Neuronal stem cell (in vitro differentiated cells): Measurements from ENCODE around the gene SHROOM3.
"Not testable (repeated sequence)": the region's sequence is repeated elsewhere in the genome, so short reads cannot be mapped to it uniquely, and the experiment has no call there.

Experiments
- DNase-seq: peaks from one replicate; pipeline ENCODE4 v3.0.0-alpha.2; 2013; ENCODE audit warnings: low spot score
- H2AFZ ChIP-seq: one replicate; pipeline ENCODE4 v1.6.1; 2013; ENCODE audit warnings: mild to moderate bottlenecking, low read length, inconsistent platforms
- H2AK5ac ChIP-seq: 2 replicates; pipeline ENCODE4 v1.6.1; 2013; ENCODE audit warnings: low read depth, mild to moderate bottlenecking, inconsistent platforms, low read length, moderate library complexity, mixed read lengths
- H2BK120ac ChIP-seq: 2 replicates; pipeline ENCODE4 v1.6.1; 2013; ENCODE audit warnings: low read depth, mild to moderate bottlenecking, inconsistent platforms, low read length, moderate library complexity, mixed read lengths
- H2BK12ac ChIP-seq: one replicate; pipeline ENCODE4 v1.6.1; 2013; ENCODE audit warnings: low read length, inconsistent platforms
- H2BK15ac ChIP-seq: 2 replicates; pipeline ENCODE4 v1.6.1; 2013; ENCODE audit warnings: mild to moderate bottlenecking, low read length, inconsistent platforms, mixed read lengths
- H2BK5ac ChIP-seq: one replicate; pipeline ENCODE4 v1.6.1; 2013; ENCODE audit warnings: inconsistent platforms, mild to moderate bottlenecking, low read length, moderate library complexity
- H3K14ac ChIP-seq: one replicate; pipeline ENCODE4 v1.6.1; 2013; ENCODE audit warnings: low read length, inconsistent platforms
- H3K18ac ChIP-seq: 2 replicates; pipeline ENCODE4 v1.6.1; 2013; ENCODE audit warnings: low read length, inconsistent platforms
- H3K23ac ChIP-seq: 2 replicates; pipeline ENCODE4 v1.6.1; 2013; ENCODE audit warnings: low read depth, mild to moderate bottlenecking, mixed read lengths, low read length, inconsistent platforms; ENCODE audit not compliant: poor library complexity
- H3K27ac ChIP-seq: replicated peaks from 3 replicates; pipeline ENCODE4 v1.5.1; 2013; ENCODE audit warnings: low read length, inconsistent platforms
- H3K27me3 ChIP-seq, 3 experiments: 2 replicates each; pipeline ENCODE4 v1.6.1; 2013; ENCODE audit warnings: low read length in 3 of 3, mild to moderate bottlenecking in 2 of 3, inconsistent platforms in 1 of 3, low read depth in 1 of 3, mixed read lengths in 1 of 3, moderate library complexity in 1 of 3; ENCODE audit not compliant: control insufficient read depth in 3 of 3, insufficient read depth in 3 of 3
- H3K36me3 ChIP-seq, 2 donors: replicated peaks in 1 of 2; 2 replicates each; pipeline ENCODE4 v1.6.1; 2013; ENCODE audit warnings: low read length in 2 of 2; ENCODE audit not compliant: control insufficient read depth in 2 of 2, insufficient read depth in 2 of 2
- H3K4ac ChIP-seq: 2 replicates; pipeline ENCODE4 v1.6.1; 2013; ENCODE audit warnings: inconsistent platforms, mild to moderate bottlenecking, low read length, moderate library complexity
- H3K4me1 ChIP-seq, 2 donors: 1 replicate in 1 of 2; 2 replicates in 1 of 2; pipeline ENCODE4 v1.6.1; 2013; ENCODE audit warnings: low read length in 2 of 2, low read depth in 1 of 2; ENCODE audit not compliant: control insufficient read depth in 2 of 2, insufficient read depth in 1 of 2
- H3K4me2 ChIP-seq: one replicate; pipeline ENCODE4 v1.6.1; 2013; ENCODE audit warnings: mild to moderate bottlenecking, low read length, inconsistent platforms; ENCODE audit not compliant: insufficient read depth, poor library complexity, severe bottlenecking
- H3K4me3 ChIP-seq, 2 donors: 2 replicates each; pipeline ENCODE4 v1.5.1; 2013; ENCODE audit warnings: low read length in 2 of 2, mild to moderate bottlenecking in 2 of 2, inconsistent platforms in 1 of 2, moderate library complexity in 1 of 2
- H3K79me1 ChIP-seq: one replicate; pipeline ENCODE4 v1.6.1; 2013; ENCODE audit warnings: low read depth, mild to moderate bottlenecking, inconsistent platforms, low read length, moderate library complexity
- H3K9ac ChIP-seq: one replicate; pipeline ENCODE4 v1.6.1; 2013; ENCODE audit warnings: mild to moderate bottlenecking, low read depth, low read length, inconsistent platforms; ENCODE audit not compliant: poor library complexity
- H3K9me3 ChIP-seq, 2 donors: replicated peaks in 1 of 2; 2 replicates each; pipeline versions ENCODE3 to v1.6.1; 2013; ENCODE audit warnings: low read length in 2 of 2, mild to moderate bottlenecking in 2 of 2, inconsistent platforms in 1 of 2, low read depth in 1 of 2, mixed read lengths in 1 of 2, moderate library complexity in 1 of 2; ENCODE audit not compliant: control insufficient read depth in 2 of 2, insufficient read depth in 1 of 2
- H4K8ac ChIP-seq: one replicate; pipeline ENCODE4 v1.6.1; 2013; ENCODE audit warnings: low read depth, mild to moderate bottlenecking, inconsistent platforms, low read length, moderate library complexity
- H4K91ac ChIP-seq: one replicate; pipeline ENCODE4 v1.6.1; 2013; ENCODE audit warnings: low read length, low read depth, mild to moderate bottlenecking, inconsistent platforms; ENCODE audit not compliant: poor library complexity
- WGBS, 2 donors: extraction: QIAGEN DNeasy Blood & Tissue Kit; methylation state at CpG; one replicate each; pipeline ENCODE4 v1.1.7; 2013; ENCODE audit warnings: missing lambda C conversion rate in 2 of 2, mixed read lengths in 1 of 2; ENCODE audit not compliant: insufficient read length in 2 of 2, insufficient replicate concordance in 1 of 2; ENCODE audit errors: extremely low coverage in 2 of 2; 5-methylcytosine and 5-hydroxymethylcytosine counted together

The SHROOM3 gene

DNA sequence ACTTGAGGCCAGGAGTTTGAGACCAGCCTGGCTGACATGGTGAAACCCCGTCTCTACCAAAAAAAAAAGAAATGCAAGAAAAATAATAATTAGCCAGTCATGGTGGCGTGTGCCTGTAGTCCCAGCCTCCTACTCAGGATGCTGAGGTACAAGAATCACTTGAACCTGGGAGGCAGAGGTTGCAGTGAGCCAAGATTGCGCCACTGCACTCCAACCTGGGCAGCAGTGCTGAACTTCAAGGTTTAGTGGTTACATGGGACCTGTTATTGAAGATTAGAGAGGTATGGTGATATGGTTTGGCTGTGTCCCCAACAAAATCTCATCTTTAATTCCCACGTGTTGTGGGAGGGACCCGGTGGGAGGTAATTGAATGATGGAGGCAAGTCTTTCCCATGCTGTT is 292.9 kb downstream of the SHROOM3 start:
- peaks cover 11 to 28% of the 10 kb centered on the region in 2 donors for H3K4me1 ChIP-seq
- H3K9ac ChIP-seq, H3K79me1 ChIP-seq, H3K4me2 ChIP-seq, H3K9me3 ChIP-seq, H4K8ac ChIP-seq, H3K27ac ChIP-seq, H3K4me3 ChIP-seq, H3K14ac ChIP-seq, H4K91ac ChIP-seq, H2BK120ac ChIP-seq, H3K23ac ChIP-seq, H2BK5ac ChIP-seq, H3K18ac ChIP-seq, H2BK15ac ChIP-seq, H2BK12ac ChIP-seq, H2AK5ac ChIP-seq, H3K27me3 ChIP-seq, H2AFZ ChIP-seq, DNase-seq, H3K4ac ChIP-seq: not testable (repeated sequence)
- peaks cover 3 to 54% of the 10 kb centered on the region in 2 donors for H3K36me3 ChIP-seq
- WGBS, 2 donors, result no CpG with 5 or more reads among the region's 5 CpGs

- no peaks in the 10 kb centered on the region for H3K27me3 ChIP-seq
- no peak overlapping the region for H2BK120ac ChIP-seq
- H2BK12ac ChIP-seq, result no peak overlapping the region
- peaks cover 3 to 19% of the 10 kb centered on the region in 2 donors for H3K4me1 ChIP-seq
- no CpG with 5 or more reads among the region's 1 CpG for WGBS, 2 donors
- no peak overlapping the region for H3K18ac ChIP-seq
- H3K14ac ChIP-seq, result no peak overlapping the region
- no peak overlapping the region for H3K27ac ChIP-seq
- H2BK15ac ChIP-seq, result no peak overlapping the region
- no peak for DNase-seq
- H3K9ac ChIP-seq, result no peak overlapping the region
- H3K4me2 ChIP-seq, result no peak overlapping the region
- no peaks in the 10 kb centered on the region for H3K79me1 ChIP-seq
- no peak overlapping the region for H4K91ac ChIP-seq
- H2BK5ac ChIP-seq, result no peak overlapping the region
- no peak overlapping the region for H2AFZ ChIP-seq
- no peak overlapping the region for H2AK5ac ChIP-seq
- H3K4ac ChIP-seq, result no peak overlapping the region
- H3K4me3 ChIP-seq, result no peak overlapping the region
- H3K9me3 ChIP-seq, result no peaks in the 10 kb centered on the region
- H4K8ac ChIP-seq, result no peak overlapping the region
- H3K23ac ChIP-seq, result no peak overlapping the region
- peaks cover 3 to 68% of the 10 kb centered on the region in 2 donors for H3K36me3 ChIP-seq
Observed at GRCh38 chr4:76729460-76729859, 294.4 kb downstream of the SHROOM3 start.

GRCh38 chr4:76729980-76730379 is 295.0 kb downstream of the SHROOM3 start:
- no CpG with 5 or more reads among the region's 1 CpG for WGBS, 2 donors
- no peak overlapping the region for H3K27ac ChIP-seq
- H3K14ac ChIP-seq, result no peak overlapping the region
- H3K18ac ChIP-seq, result no peak overlapping the region
- H3K4me1 ChIP-seq, result peaks cover 3 to 19% of the 10 kb centered on the region in 2 donors
- H3K9me3 ChIP-seq, result no peaks in the 10 kb centered on the region
- no peaks in the 10 kb centered on the region for H3K79me1 ChIP-seq
- H3K4ac ChIP-seq, result no peak overlapping the region
- no peak overlapping the region for H3K9ac ChIP-seq
- H2BK15ac ChIP-seq, result no peak overlapping the region
- H3K4me2 ChIP-seq, result no peak overlapping the region
- no peak overlapping the region for H4K91ac ChIP-seq
- no peak for DNase-seq
- H2BK5ac ChIP-seq, result no peak overlapping the region
- H2AFZ ChIP-seq, result no peak overlapping the region
- H3K36me3 ChIP-seq, result peaks cover 3 to 70% of the 10 kb centered on the region in 2 donors
- no peak overlapping the region for H2BK120ac ChIP-seq
- H2AK5ac ChIP-seq, result no peak overlapping the region
- H3K23ac ChIP-seq, result no peak overlapping the region
- no peak overlapping the region for H3K4me3 ChIP-seq
- no peaks in the 10 kb centered on the region for H3K27me3 ChIP-seq
- H4K8ac ChIP-seq, result no peak overlapping the region
- H2BK12ac ChIP-seq, result no peak overlapping the region

DNA sequence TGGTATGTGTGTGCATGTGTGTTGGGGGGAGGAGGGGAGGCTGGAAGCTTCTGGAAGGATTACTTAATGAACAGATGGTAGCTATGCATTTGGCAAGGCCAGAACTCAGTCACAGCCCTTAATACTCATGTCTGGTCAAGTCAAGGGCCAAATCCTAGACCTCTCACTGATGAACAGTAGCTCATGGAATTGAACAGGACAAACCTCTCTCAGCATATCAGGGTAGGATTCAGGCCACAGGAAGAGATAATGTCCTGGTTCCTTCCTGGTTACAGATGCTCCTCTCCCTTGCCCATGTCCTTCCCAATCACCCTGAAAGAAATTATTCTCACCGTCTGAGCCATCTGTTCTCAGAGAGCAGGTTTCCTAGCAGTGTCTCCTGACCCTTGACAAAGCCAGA is 297.2 kb downstream of the SHROOM3 start:
- H3K9ac ChIP-seq, result no peak overlapping the region
- no peak overlapping the region for H3K18ac ChIP-seq
- H3K4me3 ChIP-seq, result no peak overlapping the region
- WGBS, 2 donors, result no CpG with 5 or more reads among the region's 1 CpG
- no peak overlapping the region for H3K27ac ChIP-seq
- no peak overlapping the region for H2BK120ac ChIP-seq
- H4K91ac ChIP-seq, result no peak overlapping the region
- no peak overlapping the region for H3K4me2 ChIP-seq
- H2AK5ac ChIP-seq, result no peak overlapping the region
- H3K14ac ChIP-seq, result no peak overlapping the region
- no peak for DNase-seq
- no peak overlapping the region for H2BK12ac ChIP-seq
- no peaks in the 10 kb centered on the region for H3K27me3 ChIP-seq
- H3K4me1 ChIP-seq, result peaks cover 0 to 22% of the 10 kb centered on the region in 2 donors
- H3K36me3 ChIP-seq, result peaks cover 3 to 73% of the 10 kb centered on the region in 2 donors
- H2AFZ ChIP-seq, result no peak overlapping the region
- no peaks in the 10 kb centered on the region for H3K9me3 ChIP-seq
- peaks cover under 1% of the 10 kb centered on the region for H3K79me1 ChIP-seq
- no peak overlapping the region for H4K8ac ChIP-seq
- no peak overlapping the region for H2BK15ac ChIP-seq
- no peak overlapping the region for H3K23ac ChIP-seq
- H3K4ac ChIP-seq, result no peak overlapping the region
- no peak overlapping the region for H2BK5ac ChIP-seq
